Epithelial cell of prostate (primary cell): ENCODE data around the gene MROH8.
A peak's percentile ranks its signal among the peaks of the same experiment; 100 is the strongest.
"Not testable (repeated sequence)": the region's sequence is repeated elsewhere in the genome, so short reads cannot be mapped to it uniquely, and the experiment has no call there.

Experiments
- DNase-seq: peaks from one replicate; pipeline ENCODE4 v3.0.0-alpha.2; 2011; ENCODE audit warnings: low read depth, low spot score
- H3K27ac ChIP-seq: fragments of 450-650 bp; 2 replicates; pipeline ENCODE4 v1.5.1; 2017; ENCODE audit warnings: mild to moderate bottlenecking

MROH8 gene

GRCh38 chr20:37108676-37109075 is 70.7 kb downstream of the MROH8 start:
- DNase-seq, result no peak
- no peak overlapping the region for H3K27ac ChIP-seq

GRCh38 chr20:37102571-37102970 is 76.8 kb downstream of the MROH8 start:
- H3K27ac ChIP-seq, result no peak overlapping the region
- no peak for DNase-seq

- DNase-seq, result no peak
- H3K27ac ChIP-seq, result no peak overlapping the region
These were observed 82.8 kb downstream of the MROH8 start for GRCh38 chr20:37096415-37097041.

- peak; percentile 16 for DNase-seq
- H3K27ac ChIP-seq, result no peak within 1 kb of the TSS
These were observed 83.5 kb downstream of the MROH8 start, which contains the start of gene RBL1 for GRCh38 chr20:37095599-37096414. RBL1 (minus strand) TSS chr20:37095997; CDS start chr20:37095928, 69 bp downstream.

GRCh38 chr20:37095108-37095598 is 84.2 kb downstream of the MROH8 start:
- no peak overlapping the region for H3K27ac ChIP-seq
- DNase-seq, result no peak

- no peak for DNase-seq
- no peak overlapping the region for H3K27ac ChIP-seq
These were observed 88.9 kb downstream of the MROH8 start for GRCh38 chr20:37090407-37090806.

- no peak overlapping the region for H3K27ac ChIP-seq
- DNase-seq, result no peak
These were observed 97.5 kb downstream of the MROH8 start for GRCh38 chr20:37081717-37082289.

GRCh38 chr20:37077009-37077408 is 102.3 kb downstream of the MROH8 start:
- DNase-seq, result no peak
- no peak overlapping the region for H3K27ac ChIP-seq

GRCh38 chr20:37075932-37076685 is 103.2 kb downstream of the MROH8 start:
- DNase-seq, result no peak
- no peak overlapping the region for H3K27ac ChIP-seq

- no peak for DNase-seq
- H3K27ac ChIP-seq, result peak overlapping the region; percentile 60
These were observed 106.8 kb downstream of the MROH8 start for GRCh38 chr20:37072293-37073196.

- peak overlapping the region; percentile 60 for H3K27ac ChIP-seq
These were observed 107.9 kb downstream of the MROH8 start for GRCh38 chr20:37071481-37071911.

GRCh38 chr20:37069563-37069962 is 109.8 kb downstream of the MROH8 start:
- not testable (repeated sequence) for H3K27ac ChIP-seq, DNase-seq

More at GRCh38 chr20:37071481-37071911, 107.9 kb downstream of the MROH8 start:
- DNase-seq, result peak; percentile 56

GRCh38 chr20:37066168-37066567 is 113.2 kb downstream of the MROH8 start:
- DNase-seq, result no peak
- no peak overlapping the region for H3K27ac ChIP-seq

GRCh38 chr20:37055276-37055675 is 124.1 kb downstream of the MROH8 start:
- no peak overlapping the region for H3K27ac ChIP-seq
- no peak for DNase-seq

- no peak for DNase-seq
These were observed 126.0 kb downstream of the MROH8 start for GRCh38 chr20:37053230-37053950.

More at GRCh38 chr20:37053230-37053950, 126.0 kb downstream of the MROH8 start:
- no peak overlapping the region for H3K27ac ChIP-seq
